GM23248 (cell line): Measurements from ENCODE around the gene WAPL. TPM values are rescaled to one million over a fixed set of nuclear protein-coding genes. Genes with fewer than 3 reads are reported as not detected.

Experiments
- DNase-seq: peaks from one replicate; pipeline ENCODE4 v3.0.0-alpha.2; 2015
- H2AFZ ChIP-seq: fragments of 200-600 bp; sonication (generic); 2 replicates; pipeline ENCODE4 v1.6.1; 2016; ENCODE audit warnings: antibody characterized with exemption
- H3F3A ChIP-seq: fragments of 200-600 bp; sonication (generic); 2 replicates; pipeline ENCODE4 v1.6.1; 2016; ENCODE audit warnings: mild to moderate bottlenecking, antibody characterized with exemption, mixed run types; ENCODE audit not compliant: insufficient read depth
- H3K27ac ChIP-seq: fragments of 200-600 bp; sonication (generic); 2 replicates; pipeline ENCODE4 v1.5.1; 2016; ENCODE audit warnings: mild to moderate bottlenecking
- H3K27me3 ChIP-seq: fragments of 200-600 bp; sonication (generic); replicated peaks from 2 replicates; pipeline ENCODE4 v1.6.1; 2016; ENCODE audit warnings: mild to moderate bottlenecking; ENCODE audit not compliant: insufficient read depth
- H3K36me3 ChIP-seq: fragments of 200-600 bp; sonication (generic); 2 replicates; pipeline ENCODE4 v1.6.1; 2016; ENCODE audit warnings: low read depth, mild to moderate bottlenecking
- H3K4me1 ChIP-seq: fragments of 200-600 bp; sonication (generic); 2 replicates; pipeline ENCODE4 v1.6.1; 2016; ENCODE audit warnings: mild to moderate bottlenecking; ENCODE audit not compliant: insufficient read depth
- H3K4me2 ChIP-seq: fragments of 200-600 bp; sonication (generic); one replicate; pipeline ENCODE4 v1.6.1; 2016; ENCODE audit warnings: mild to moderate bottlenecking; ENCODE audit not compliant: unreplicated experiment
- H3K4me3 ChIP-seq: fragments of 200-600 bp; sonication (generic); 2 replicates; pipeline ENCODE4 v1.5.1; 2016; ENCODE audit warnings: mild to moderate bottlenecking
- H3K79me2 ChIP-seq: fragments of 200-600 bp; sonication (generic); 2 replicates; pipeline ENCODE4 v1.6.1; 2016; ENCODE audit warnings: mild to moderate bottlenecking; ENCODE audit not compliant: insufficient read depth
- H3K9ac ChIP-seq: fragments of 200-600 bp; sonication (generic); 2 replicates; pipeline ENCODE4 v1.6.1; 2016; ENCODE audit warnings: mild to moderate bottlenecking
- H3K9me2 ChIP-seq: fragments of 200-600 bp; sonication (generic); 2 replicates; pipeline ENCODE4 v1.6.1; 2016; ENCODE audit warnings: mixed run types, mild to moderate bottlenecking, moderate library complexity; ENCODE audit not compliant: insufficient read depth
- H3K9me3 ChIP-seq: fragments of 200-600 bp; sonication (generic); one replicate; pipeline ENCODE4 v1.6.1; 2017; ENCODE audit warnings: low read depth
- H4K20me1 ChIP-seq: fragments of 200-600 bp; sonication (generic); 2 replicates; pipeline ENCODE4 v1.6.0; 2016; ENCODE audit not compliant: insufficient read depth
- EZH2 ChIP-seq: fragments of 200-600 bp; sonication (generic); IDR thresholded peaks from 2 replicates; pipeline ENCODE4 v1.6.1; 2018; ENCODE audit warnings: antibody characterized with exemption, mild to moderate bottlenecking; ENCODE audit not compliant: insufficient read depth, poor library complexity, severe bottlenecking
- EZH2phosphoT487 ChIP-seq: fragments of 200-600 bp; sonication (generic); IDR thresholded peaks from 2 replicates; pipeline ENCODE4 v1.6.1; 2018; ENCODE audit warnings: antibody characterized with exemption, moderate library complexity, mild to moderate bottlenecking, low read depth; ENCODE audit not compliant: insufficient read depth
- WGBS, 2 experiments: methylation state at CpG; one replicate each; pipeline ENCODE4 v1.1.6; 2015 to 2017; ENCODE audit warnings: low lambda C conversion rate in 2 of 2, low coverage in 1 of 2; ENCODE audit errors: missing lambda C conversion rate in 2 of 2; 5-methylcytosine and 5-hydroxymethylcytosine counted together
- in situ Hi-C: fragments of 300-500 bp; cut with MboI; formaldehyde crosslinking; loops from 2 replicates; pipeline ENCODE4 v1.15.0; 2020
- polyA plus RNA-seq: library from polyadenylated mRNA; unstranded; fragments of >200 nt; fragmentation: Nextera tagmentation; extraction: Ambion mirVana; gene quantifications from 2 replicates; pipeline ENCODE4 v1.2.1, GENCODE V29; 2016
- total RNA-seq: library from RNA; depleted of rRNA; stranded (reverse); fragments of >200 nt; shearing (Covaris generic); gene quantifications from 2 replicates; pipeline ENCODE4 v1.2.3, GENCODE V29; 2014

The WAPL gene
- total and polyA plus RNA-seq, 2 experiments from 2014 or later: 17.1 to 28.3 TPM

DNA sequence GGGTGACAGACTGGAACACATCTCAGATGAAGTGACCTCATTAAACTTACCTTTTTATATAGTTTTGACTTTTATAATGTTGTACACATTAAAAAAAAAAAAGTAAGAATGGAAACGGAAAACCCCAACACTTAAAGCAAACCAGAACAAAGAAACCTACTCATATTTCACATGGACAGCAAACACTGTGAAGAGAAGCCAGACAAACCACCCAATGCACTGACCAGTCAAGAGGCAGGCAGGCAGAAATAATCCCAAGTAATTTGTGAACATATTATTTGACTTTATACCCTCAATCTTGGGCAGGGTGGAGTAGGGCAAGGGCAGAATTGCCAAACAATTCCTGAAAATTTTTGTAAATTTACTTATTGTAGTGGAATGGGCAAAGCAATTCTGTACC, 39.8 kb downstream of the WAPL start:
- H3K9me2 ChIP-seq: no peaks in the 10 kb centered on the region
- H3K9me3 ChIP-seq: no peaks in the 10 kb centered on the region
- no peak for DNase-seq
- no peak overlapping the region for H3K4me3 ChIP-seq
- H2AFZ ChIP-seq: no peak overlapping the region
- H3K36me3 ChIP-seq: peaks cover 15% of the 10 kb centered on the region; the same call in 1 of the 2 replicates
- in situ Hi-C loops: no loop called here
- no peak overlapping the region for H3K4me2 ChIP-seq
- H3F3A ChIP-seq: no peaks in the 10 kb centered on the region
- no peak overlapping the region for H3K27ac ChIP-seq
- WGBS, 2 experiments: 95 to 100% methylated on average over 1 of the region's 1 CpG
- peaks cover 98% of the 10 kb centered on the region for H3K79me2 ChIP-seq
- no peak for TF ChIP-seq EZH2
- no peak for TF ChIP-seq EZH2phosphoT487
- no peaks in the 10 kb centered on the region for H3K27me3 ChIP-seq
- H3K9ac ChIP-seq: no peak overlapping the region
- H3K4me1 ChIP-seq: no peaks in the 10 kb centered on the region
- no peaks in the 10 kb centered on the region; the same call in 1 of the 2 replicates for H4K20me1 ChIP-seq

DNA sequence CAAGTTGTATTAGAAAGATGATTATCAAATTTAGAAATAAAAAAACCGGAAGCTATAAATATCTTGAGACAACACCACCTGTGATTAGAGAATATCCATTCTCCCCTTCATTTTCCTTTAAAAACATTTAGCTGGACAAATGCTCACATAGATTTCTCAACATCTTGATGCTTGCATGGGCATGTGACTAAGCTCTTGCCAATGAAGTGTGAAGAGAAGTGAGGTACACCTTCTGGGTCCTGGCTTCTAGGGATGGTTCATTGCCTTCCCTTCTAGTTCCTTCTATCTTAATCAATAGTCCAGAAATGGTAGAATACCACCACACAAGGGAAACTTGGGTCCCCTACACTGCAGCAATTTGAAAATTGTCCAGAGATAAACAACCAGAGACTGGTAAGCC, 41.0 kb downstream of the WAPL start:
- in situ Hi-C loops: no loop called here
- DNase-seq: no peak
- Histone ChIP-seq H3K27me3 (no peaks in the 10 kb centered on the region), H3F3A (no peaks in the 10 kb centered on the region), H3K36me3 (peaks cover 15% of the 10 kb centered on the region; the same call in 1 of the 2 replicates), H3K4me3 (no peak overlapping the region), H2AFZ (no peak overlapping the region), H3K9me3 (no peaks in the 10 kb centered on the region), H3K9me2 (no peaks in the 10 kb centered on the region), H3K9ac (no peak overlapping the region), H3K79me2 (peaks cover 98% of the 10 kb centered on the region), H3K4me2 (no peak overlapping the region), H3K4me1 (no peaks in the 10 kb centered on the region), H3K27ac (no peak overlapping the region), H4K20me1 (no peaks in the 10 kb centered on the region; the same call in 1 of the 2 replicates)
- TF ChIP-seq EZH2 (no peak), EZH2phosphoT487 (no peak)
- WGBS, 2 experiments: 96 to 98% methylated on average over 1 of the region's 1 CpG

DNA sequence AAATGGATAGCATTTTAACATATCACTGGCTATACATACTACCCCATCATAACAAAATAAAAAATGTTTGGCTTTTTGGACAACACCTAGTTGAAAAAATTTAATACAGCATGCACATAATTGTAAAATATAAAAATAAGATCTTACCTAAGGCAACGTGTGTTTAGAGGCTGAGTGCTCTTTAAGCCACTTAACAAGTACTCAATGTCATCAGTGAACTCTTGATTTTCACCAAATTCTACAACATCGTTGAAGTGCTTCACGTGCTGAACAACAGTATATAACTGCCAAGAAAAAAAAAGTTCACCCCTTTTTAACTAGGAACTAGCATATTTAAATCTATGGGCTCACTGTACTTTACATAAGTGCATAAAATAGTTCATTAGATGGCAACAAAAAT, 49.5 kb downstream of the WAPL start:
- in situ Hi-C loops: no loop called here
- Histone ChIP-seq H3K4me1 (peaks cover 7% of the 10 kb centered on the region; the same call in 1 of the 2 replicates), H3K36me3 (peaks cover 43% of the 10 kb centered on the region), H3K9me2 (no peaks in the 10 kb centered on the region), H3K9ac (no peak overlapping the region), H4K20me1 (0 out of 2 replicates have a peak, but pooled peaks cover 8% of the 10 kb centered on the region), H3K79me2 (peaks cover 71% of the 10 kb centered on the region), H3K9me3 (no peaks in the 10 kb centered on the region), H3K27ac (no peak overlapping the region), H2AFZ (no peak overlapping the region), H3K4me2 (no peak overlapping the region), H3K4me3 (no peak overlapping the region), H3K27me3 (no peaks in the 10 kb centered on the region), H3F3A (no peaks in the 10 kb centered on the region)
- no peak for TF ChIP-seq EZH2phosphoT487
- no peak for TF ChIP-seq EZH2
- WGBS, 2 experiments: 79 to 89% methylated on average over 3 of the region's 3 CpGs
- DNase-seq: no peak

GRCh38 chr10:86461963-86462804, 59.4 kb downstream of the WAPL start:
- Histone ChIP-seq H3K4me1 (no peaks in the 10 kb centered on the region), H3K9me2 (no peaks in the 10 kb centered on the region), H3K36me3 (peaks cover 76% of the 10 kb centered on the region), H3K9ac (no peak overlapping the region), H3K9me3 (no peaks in the 10 kb centered on the region), H3K27ac (no peak overlapping the region), H3K79me2 (peaks cover 46% of the 10 kb centered on the region), H2AFZ (no peak overlapping the region), H4K20me1 (no peaks in the 10 kb centered on the region), H3K4me3 (no peak overlapping the region), H3F3A (no peaks in the 10 kb centered on the region), H3K4me2 (no peak overlapping the region), H3K27me3 (no peaks in the 10 kb centered on the region)
- no peak for TF ChIP-seq EZH2
- TF ChIP-seq EZH2phosphoT487: no peak
- no peak for DNase-seq
- 96% methylated on average over 9 to 10 of the region's 10 CpGs for WGBS, 2 experiments
- in situ Hi-C loops: no loop called here
